Measurements from ENCODE around the gene PIK3C2G.
"Not testable (repeated sequence)": the region's sequence is repeated elsewhere in the genome, so short reads cannot be mapped to it uniquely, and the experiment has no call there.

PIK3C2G gene

GRCh38 chr12:18483698-18484325 lies 222.5 kb downstream of the PIK3C2G start:
- no peak for DNase-seq

GRCh38 chr12:18486036-18486435 lies 224.7 kb downstream of the PIK3C2G start:
- DNase-seq: no peak

GRCh38 chr12:18487509-18487908 lies 226.2 kb downstream of the PIK3C2G start:
- no peak for DNase-seq

- no peak for DNase-seq
These were observed 231.2 kb downstream of the PIK3C2G start for GRCh38 chr12:18492372-18493025.

GRCh38 chr12:18496156-18496555 lies 234.8 kb downstream of the PIK3C2G start:
- DNase-seq: no peak

GRCh38 chr12:18500160-18500574 lies 238.8 kb downstream of the PIK3C2G start:
- not testable (repeated sequence) for DNase-seq

- not testable (repeated sequence) for DNase-seq
These were observed 239.4 kb downstream of the PIK3C2G start for GRCh38 chr12:18500736-18501135.

GRCh38 chr12:18502422-18502968 lies 241.2 kb downstream of the PIK3C2G start:
- DNase-seq: peak; percentile 84

GRCh38 chr12:18521461-18521860 lies 260.1 kb downstream of the PIK3C2G start:
- no peak for DNase-seq

GRCh38 chr12:18522806-18523205 lies 261.5 kb downstream of the PIK3C2G start:
- no peak for DNase-seq

- DNase-seq: not testable (repeated sequence)
These were observed 281.2 kb downstream of the PIK3C2G start for GRCh38 chr12:18542497-18542896.

- DNase-seq: peak; percentile 20
These were observed 285.1 kb downstream of the PIK3C2G start for GRCh38 chr12:18546399-18546798.

GRCh38 chr12:18549598-18549997 lies 288.3 kb downstream of the PIK3C2G start:
- DNase-seq: no peak

- DNase-seq: no peak
These were observed 289.8 kb downstream of the PIK3C2G start for GRCh38 chr12:18551106-18551505.

GRCh38 chr12:18551701-18552100 lies 290.4 kb downstream of the PIK3C2G start:
- no peak for DNase-seq

GRCh38 chr12:18552829-18553228 lies 291.5 kb downstream of the PIK3C2G start:
- no peak for DNase-seq

GRCh38 chr12:18556161-18556560 lies 294.8 kb downstream of the PIK3C2G start:
- no peak for DNase-seq

- no peak for DNase-seq
These were observed 297.9 kb downstream of the PIK3C2G start for GRCh38 chr12:18559242-18559641.

- DNase-seq: no peak
These were observed 301.2 kb downstream of the PIK3C2G start for GRCh38 chr12:18562531-18562930.

- no peak for DNase-seq
These were observed 303.0 kb downstream of the PIK3C2G start for GRCh38 chr12:18564306-18564705.

GRCh38 chr12:18567787-18568186 lies 306.5 kb downstream of the PIK3C2G start:
- no peak for DNase-seq

- no peak for DNase-seq
These were observed 309.2 kb downstream of the PIK3C2G start for GRCh38 chr12:18570543-18570942.

- DNase-seq: no peak
These were observed 314.8 kb downstream of the PIK3C2G start for GRCh38 chr12:18576104-18576626.

GRCh38 chr12:18576648-18577047 lies 315.3 kb downstream of the PIK3C2G start:
- no peak for DNase-seq
